Lower leg skin (tissue), 3 donors: ENCODE results near the gene SIGLEC1.

ENCODE experiments used
- POLR2A ChIP-seq, 2 donors: fragments of 450-650 bp; IDR thresholded peaks; one replicate each; pipeline ENCODE4 v1.6.1; 2016 to 2017; ENCODE audit warnings: antibody characterized with exemption in 2 of 2, mild to moderate bottlenecking in 1 of 2, moderate library complexity in 1 of 2
- TF ChIP-seq, protein P1 (sequence below), 3 donors: fragments of 450-650 bp; IDR thresholded peaks; one replicate each; pipeline ENCODE4 v1.5.1; 2016; ENCODE audit warnings: antibody characterized with exemption in 3 of 3, mild to moderate bottlenecking in 3 of 3, moderate library complexity in 2 of 3

DNA sequence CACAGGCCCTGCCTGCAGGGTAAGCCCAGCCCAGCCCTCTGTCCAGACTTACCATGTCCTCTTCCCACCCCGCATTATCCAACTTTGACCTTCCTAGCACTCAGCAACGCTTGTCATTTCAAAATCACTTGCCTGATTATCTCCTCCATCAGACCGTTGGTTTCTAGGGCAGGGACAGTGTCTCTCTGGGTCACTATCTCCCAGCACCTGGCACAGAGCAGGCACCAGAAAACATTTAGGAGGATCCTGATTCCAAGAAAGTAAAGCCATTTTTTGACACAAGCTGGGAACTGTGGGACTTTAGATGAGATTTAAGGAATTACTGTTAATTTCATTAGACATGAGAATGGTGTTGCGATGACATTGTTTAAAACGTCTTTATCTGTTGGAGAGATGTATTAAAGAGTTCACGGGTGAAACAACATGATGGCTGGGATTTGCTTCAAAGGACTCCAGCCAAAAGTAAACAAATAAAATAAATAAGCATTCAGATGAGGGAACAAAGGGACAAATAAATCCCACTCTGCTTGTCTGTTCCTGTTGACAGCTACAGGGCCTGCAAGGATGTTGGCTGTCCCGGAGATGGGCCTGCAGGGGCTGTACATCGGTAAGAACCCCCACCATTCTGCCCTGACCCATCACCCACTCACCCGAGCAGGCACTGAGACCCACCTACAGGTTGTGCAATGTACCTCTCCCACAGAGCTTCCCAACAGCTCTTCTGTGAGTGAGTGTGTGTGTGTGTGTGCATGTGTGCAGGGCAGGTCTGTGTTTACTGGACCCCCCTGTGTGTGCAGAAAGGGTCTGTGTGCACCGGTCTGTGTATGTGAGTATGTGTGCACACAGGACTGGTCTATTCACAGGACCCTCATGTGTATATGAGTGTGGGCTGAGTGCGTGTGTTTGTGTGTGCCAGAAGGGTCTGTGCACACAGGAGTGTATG, 26.0 kb upstream of the SIGLEC1 start:
- TF ChIP-seq, protein P1, sequence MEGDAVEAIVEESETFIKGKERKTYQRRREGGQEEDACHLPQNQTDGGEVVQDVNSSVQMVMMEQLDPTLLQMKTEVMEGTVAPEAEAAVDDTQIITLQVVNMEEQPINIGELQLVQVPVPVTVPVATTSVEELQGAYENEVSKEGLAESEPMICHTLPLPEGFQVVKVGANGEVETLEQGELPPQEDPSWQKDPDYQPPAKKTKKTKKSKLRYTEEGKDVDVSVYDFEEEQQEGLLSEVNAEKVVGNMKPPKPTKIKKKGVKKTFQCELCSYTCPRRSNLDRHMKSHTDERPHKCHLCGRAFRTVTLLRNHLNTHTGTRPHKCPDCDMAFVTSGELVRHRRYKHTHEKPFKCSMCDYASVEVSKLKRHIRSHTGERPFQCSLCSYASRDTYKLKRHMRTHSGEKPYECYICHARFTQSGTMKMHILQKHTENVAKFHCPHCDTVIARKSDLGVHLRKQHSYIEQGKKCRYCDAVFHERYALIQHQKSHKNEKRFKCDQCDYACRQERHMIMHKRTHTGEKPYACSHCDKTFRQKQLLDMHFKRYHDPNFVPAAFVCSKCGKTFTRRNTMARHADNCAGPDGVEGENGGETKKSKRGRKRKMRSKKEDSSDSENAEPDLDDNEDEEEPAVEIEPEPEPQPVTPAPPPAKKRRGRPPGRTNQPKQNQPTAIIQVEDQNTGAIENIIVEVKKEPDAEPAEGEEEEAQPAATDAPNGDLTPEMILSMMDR (IDR thresholded peaks at IDR 0.05), result no peak
- no peak for TF ChIP-seq POLR2A (IDR thresholded peaks at IDR 0.05)
